ENCODE measurements around the gene GNAZ.

The GNAZ gene

GRCh38 chr22:23117891-23118646 lies 47.8 kb downstream of the GNAZ start:
- no peak overlapping the region for H3K4me3 ChIP-seq (replicated peaks; ENCODE audit: low read depth, low read length)
- DNase-seq (ENCODE audit: extremely low read depth, low read depth) = no peak
- TF ChIP-seq, protein P1, sequence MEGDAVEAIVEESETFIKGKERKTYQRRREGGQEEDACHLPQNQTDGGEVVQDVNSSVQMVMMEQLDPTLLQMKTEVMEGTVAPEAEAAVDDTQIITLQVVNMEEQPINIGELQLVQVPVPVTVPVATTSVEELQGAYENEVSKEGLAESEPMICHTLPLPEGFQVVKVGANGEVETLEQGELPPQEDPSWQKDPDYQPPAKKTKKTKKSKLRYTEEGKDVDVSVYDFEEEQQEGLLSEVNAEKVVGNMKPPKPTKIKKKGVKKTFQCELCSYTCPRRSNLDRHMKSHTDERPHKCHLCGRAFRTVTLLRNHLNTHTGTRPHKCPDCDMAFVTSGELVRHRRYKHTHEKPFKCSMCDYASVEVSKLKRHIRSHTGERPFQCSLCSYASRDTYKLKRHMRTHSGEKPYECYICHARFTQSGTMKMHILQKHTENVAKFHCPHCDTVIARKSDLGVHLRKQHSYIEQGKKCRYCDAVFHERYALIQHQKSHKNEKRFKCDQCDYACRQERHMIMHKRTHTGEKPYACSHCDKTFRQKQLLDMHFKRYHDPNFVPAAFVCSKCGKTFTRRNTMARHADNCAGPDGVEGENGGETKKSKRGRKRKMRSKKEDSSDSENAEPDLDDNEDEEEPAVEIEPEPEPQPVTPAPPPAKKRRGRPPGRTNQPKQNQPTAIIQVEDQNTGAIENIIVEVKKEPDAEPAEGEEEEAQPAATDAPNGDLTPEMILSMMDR (IDR thresholded peaks at IDR 0.05; ENCODE audit: low read depth, low read length, missing control alignments) = no peak

DNA sequence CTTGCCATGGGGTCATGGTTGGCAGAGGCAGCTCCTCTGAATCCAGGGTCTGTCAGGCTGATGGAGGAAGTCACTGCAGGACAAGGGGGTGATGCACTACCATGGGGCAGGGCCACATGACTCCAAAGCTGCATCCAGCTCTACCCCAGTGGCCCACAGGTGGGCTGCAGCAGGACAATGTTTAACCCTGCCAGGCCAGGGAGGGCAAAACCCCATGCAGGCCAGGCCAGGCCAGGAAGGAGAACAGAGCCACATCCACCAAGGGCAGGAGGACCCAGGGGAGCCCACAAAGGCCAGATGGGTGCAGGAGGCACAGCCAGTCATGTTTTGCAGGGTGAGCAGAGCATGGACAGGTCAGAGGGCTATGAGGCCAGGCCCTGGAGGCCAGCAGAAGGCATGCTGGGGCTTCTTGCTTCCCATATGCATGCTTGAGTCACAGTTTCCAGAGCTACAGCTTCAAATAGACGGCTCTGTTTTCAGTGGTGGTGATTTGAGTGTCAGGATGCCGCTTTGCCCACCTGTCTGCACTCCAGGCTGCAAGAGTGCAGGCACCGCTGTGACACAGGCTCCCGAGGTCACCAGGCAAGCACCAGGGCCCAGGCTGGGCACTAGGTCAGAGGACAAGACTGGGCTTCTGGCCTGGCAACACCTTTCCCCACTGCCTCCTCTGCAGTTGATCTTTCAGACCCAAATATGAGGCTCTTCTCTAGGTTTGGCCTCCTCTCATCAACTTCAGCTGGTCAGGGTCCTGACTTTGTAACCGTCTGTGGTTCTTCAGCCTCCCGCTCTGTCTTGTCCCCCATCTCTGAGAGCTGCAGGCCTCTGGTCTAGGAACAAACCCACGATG lies 48.6 kb downstream of the GNAZ start:
- no peak overlapping the region for H3K4me3 ChIP-seq (replicated peaks; ENCODE audit: low read depth, low read length)
- DNase-seq (ENCODE audit: extremely low read depth, low read depth) = no peak
- TF ChIP-seq, protein P1 (IDR thresholded peaks at IDR 0.05; ENCODE audit: low read depth, low read length, missing control alignments) = no peak

DNA sequence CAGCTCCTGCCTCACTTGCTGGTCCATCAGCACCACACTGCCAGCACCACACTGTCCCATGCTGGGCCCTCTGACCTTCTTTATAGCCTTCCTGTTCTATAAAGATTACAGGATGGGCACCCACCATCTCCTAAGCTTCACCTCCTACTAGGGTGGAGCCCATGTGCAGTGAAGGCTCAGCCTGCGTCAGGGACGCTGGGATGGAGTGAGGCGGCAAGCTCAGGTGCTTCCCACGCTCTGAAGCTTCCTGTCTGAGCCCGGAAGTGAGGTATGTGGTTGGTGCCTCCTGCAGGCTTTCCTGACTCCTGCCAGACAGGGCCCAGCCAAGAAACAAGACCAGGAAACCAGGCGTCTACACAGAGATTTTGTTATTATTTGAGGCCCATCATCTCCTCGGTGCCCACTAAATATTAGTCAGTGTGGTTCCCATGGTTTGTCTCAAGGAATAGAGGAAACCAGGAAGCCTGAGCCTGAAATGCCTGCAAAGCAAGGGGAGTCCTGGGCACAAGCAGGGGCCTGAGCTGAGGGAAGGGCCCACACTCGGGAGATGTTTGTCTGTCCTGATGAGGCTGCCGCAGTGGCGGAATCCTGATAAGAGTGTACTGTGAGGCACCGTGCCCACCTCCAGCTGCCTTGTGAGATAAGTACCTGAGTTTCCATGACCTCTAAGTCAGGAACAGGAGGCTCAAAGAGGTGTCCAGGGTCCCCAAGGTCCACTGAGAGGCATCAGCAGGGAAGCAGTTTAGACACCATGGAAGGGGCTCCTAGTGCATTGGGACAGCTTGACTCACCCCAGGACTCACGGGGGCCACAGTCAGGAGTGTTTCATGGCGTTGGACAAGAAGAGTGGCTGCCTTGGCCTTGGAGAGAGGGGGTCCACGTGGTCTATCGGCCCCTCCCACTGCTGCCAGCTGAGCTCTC lies 49.4 kb downstream of the GNAZ start:
- TF ChIP-seq, protein P1 (IDR thresholded peaks at IDR 0.05; ENCODE audit: low read depth, low read length, missing control alignments) = no peak
- H3K4me3 ChIP-seq (replicated peaks; ENCODE audit: low read depth, low read length) = no peak overlapping the region
- no peak for DNase-seq (ENCODE audit: extremely low read depth, low read depth)

GRCh38 chr22:23120415-23120899 lies 50.1 kb downstream of the GNAZ start:
- H3K4me3 ChIP-seq (replicated peaks; ENCODE audit: low read depth, low read length) = no peak overlapping the region
- TF ChIP-seq, protein P1 (IDR thresholded peaks at IDR 0.05; ENCODE audit: low read depth, low read length, missing control alignments) = no peak
- no peak for DNase-seq (ENCODE audit: extremely low read depth, low read depth)

DNA sequence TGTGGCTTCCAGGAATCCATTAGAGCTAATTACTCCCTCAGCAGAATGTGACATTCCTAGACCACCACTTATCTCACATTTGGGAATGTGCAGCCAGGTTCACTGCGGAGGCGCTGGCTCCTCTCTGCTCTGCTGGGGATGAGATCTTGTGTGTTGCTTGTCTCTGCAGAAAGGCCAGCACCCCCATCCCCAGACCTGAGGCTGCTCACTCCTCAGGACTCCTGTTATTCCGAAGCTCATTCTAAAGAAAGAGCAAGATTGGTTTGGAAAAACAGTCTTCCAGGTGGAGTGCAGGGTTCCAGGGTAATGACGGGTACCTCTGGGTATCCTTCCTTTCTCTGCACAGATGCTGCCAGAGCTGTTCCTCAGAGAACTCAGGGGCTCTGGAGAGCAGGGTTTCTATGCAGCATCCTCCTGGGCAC lies 50.7 kb downstream of the GNAZ start:
- TF ChIP-seq, protein P1 (IDR thresholded peaks at IDR 0.05; ENCODE audit: low read depth, low read length, missing control alignments) = no peak
- H3K4me3 ChIP-seq (replicated peaks; ENCODE audit: low read depth, low read length) = no peak overlapping the region
- DNase-seq (ENCODE audit: extremely low read depth, low read depth) = no peak

GRCh38 chr22:23121424-23121823 lies 51.1 kb downstream of the GNAZ start:
- TF ChIP-seq, protein P1 (IDR thresholded peaks at IDR 0.05; ENCODE audit: low read depth, low read length, missing control alignments) = no peak
- DNase-seq (ENCODE audit: extremely low read depth, low read depth) = no peak
- H3K4me3 ChIP-seq (replicated peaks; ENCODE audit: low read depth, low read length) = no peak overlapping the region
